ENCODE measurements around the gene COG2. TPM values are rescaled to one million over a fixed set of nuclear protein-coding genes. Genes with fewer than 3 reads are reported as not detected.
"Not testable (repeated sequence)": the region's sequence is repeated elsewhere in the genome, so short reads cannot be mapped to it uniquely, and the experiment has no call there.

COG2 gene
- total and polyA plus RNA-seq, 2 of the 13 experiments (the other 11 are each of a cell fraction or from before 2014, with no cell fraction given), result 16.8 to 36.3 TPM

GRCh38 chr1:230599926-230600656 is 42.2 kb upstream of the COG2 start:
- WGBS (ENCODE audit: low lambda C conversion rate), result 6% methylated on average over 4 of the region's 4 CpGs
- POLR2A ChIA-PET, result no interaction called here
- no peak overlapping the region for H3K27ac ChIP-seq (ENCODE audit: extremely low read length, insufficient read depth, low read length)

GRCh38 chr1:230600657-230601400 is 41.5 kb upstream of the COG2 start:
- 82% methylated on average over 2 of the region's 2 CpGs for WGBS (ENCODE audit: low lambda C conversion rate)
- H3K36me3 ChIP-seq (replicated peaks in 1 of 2; ENCODE audit: control insufficient read depth in 1 of 2, insufficient read depth in 2 of 2, low read length in 2 of 2); H3K9ac ChIP-seq (ENCODE audit: insufficient read depth, low read depth, low read length); H3K27ac ChIP-seq (ENCODE audit: extremely low read length, insufficient read depth, low read length); CTCF ChIA-PET (ENCODE audit: low intra/inter-chr PET ratio, low total read pairs); H3K27me3 ChIP-seq (ENCODE audit: control insufficient read depth in 1 of 2, insufficient read depth in 2 of 2, low read length in 2 of 2); H3K4me3 ChIP-seq (replicated peaks in 1 of 3; ENCODE audit: insufficient read depth in 1 of 3, low read depth in 2 of 3, low read length in 3 of 3); H3K4me1 ChIP-seq (ENCODE audit: insufficient read depth, low read length); POLR2A ChIA-PET; in situ Hi-C loops (cut with HindIII; ENCODE audit: extremely low pct_ligation_motif_present, low pct_unique_long_range_greater_than_20kb); H4K20me1 ChIP-seq (ENCODE audit: insufficient read depth, low read length); intact Hi-C loops (cut with micrococcal nuclease; ENCODE audit: unreplicated experiment); H3K9me3 ChIP-seq (ENCODE audit: low read length); BruUV-seq (replicated peaks); H3K79me2 ChIP-seq (ENCODE audit: insufficient read depth, low read length); H2AFZ ChIP-seq (ENCODE audit: low read length); H3K4me2 ChIP-seq (ENCODE audit: low read depth, low read length); ATAC-seq; FAIRE-seq; DNase-seq (ENCODE audit: low spot score): not testable (repeated sequence)

More at GRCh38 chr1:230599926-230600656, 42.2 kb upstream of the COG2 start:
- Histone ChIP-seq H3K27me3 (ENCODE audit: control insufficient read depth in 1 of 2, insufficient read depth in 2 of 2, low read length in 2 of 2) (peaks cover 0 to 3% of the 10 kb centered on the region in 2 experiments; a peak in 1 of 5 replicates), H2AFZ (ENCODE audit: low read length) (no peak overlapping the region), H3K36me3 (replicated peaks in 1 of 2; ENCODE audit: control insufficient read depth in 1 of 2, insufficient read depth in 2 of 2, low read length in 2 of 2) (no peaks in the 10 kb centered on the region), H4K20me1 (ENCODE audit: insufficient read depth, low read length) (no peaks in the 10 kb centered on the region), H3K9ac (ENCODE audit: insufficient read depth, low read depth, low read length) (no peak overlapping the region), H3K4me2 (ENCODE audit: low read depth, low read length) (no peak overlapping the region), H3K79me2 (ENCODE audit: insufficient read depth, low read length) (no peaks in the 10 kb centered on the region), H3K4me1 (ENCODE audit: insufficient read depth, low read length) (no peaks in the 10 kb centered on the region), H3K4me3 (replicated peaks in 1 of 3; ENCODE audit: insufficient read depth in 1 of 3, low read depth in 2 of 3, low read length in 3 of 3) (no peak overlapping the region), H3K9me3 (ENCODE audit: low read length) (no peaks in the 10 kb centered on the region)
- TF ChIP-seq GLI4 (CRISPR knock-in tag; IDR thresholded peaks at IDR 0.05; ENCODE audit: borderline replicate concordance) (no peak), NR0B2 (CRISPR knock-in tag; IDR thresholded peaks at IDR 0.05) (no peak), SIX4 (CRISPR knock-in tag; IDR thresholded peaks at IDR 0.05) (no peak), MYNN (CRISPR knock-in tag; IDR thresholded peaks at IDR 0.05; ENCODE audit: low read depth) (no peak), ATF4 (CRISPR knock-in tag; IDR thresholded peaks at IDR 0.05) (no peak), ETV5 (CRISPR knock-in tag; IDR thresholded peaks at IDR 0.05; ENCODE audit: borderline replicate concordance) (no peak), RELA (CRISPR knock-in tag; IDR thresholded peaks at IDR 0.05) (no peak)
- ATAC-seq (no peak), FAIRE-seq (no peak), DNase-seq (ENCODE audit: low spot score) (no peak)
- no TSS peak for BruUV-seq (replicated peaks)
- intact Hi-C loops (cut with micrococcal nuclease; ENCODE audit: unreplicated experiment) (no loop called here), in situ Hi-C loops (cut with HindIII; ENCODE audit: extremely low pct_ligation_motif_present, low pct_unique_long_range_greater_than_20kb) (no loop called here)
- CTCF ChIA-PET (ENCODE audit: low intra/inter-chr PET ratio, low total read pairs), result no interaction called here
